Skeletal muscle tissue (tissue), 4 donors: ENCODE data around the gene TMEM214. TPM values are rescaled to one million over a fixed set of nuclear protein-coding genes. Genes with fewer than 3 reads are reported as not detected.
A peak's percentile ranks its signal among the peaks of the same experiment; 100 is the strongest.

Source experiments
- H3K27ac ChIP-seq: one replicate; pipeline ENCODE4 v1.7.0; 2013; ENCODE audit warnings: mild to moderate bottlenecking, low read depth, low read length, inconsistent platforms
- H3K27me3 ChIP-seq, 3 donors: one replicate each; pipeline ENCODE4 v1.7.0; 2013; ENCODE audit warnings: low read length in 3 of 3; ENCODE audit not compliant: control insufficient read depth in 3 of 3, insufficient read depth in 3 of 3
- H3K36me3 ChIP-seq, 3 donors: one replicate each; pipeline ENCODE4 v1.7.0; 2013; ENCODE audit warnings: low read length in 3 of 3; ENCODE audit not compliant: control insufficient read depth in 3 of 3, insufficient read depth in 3 of 3
- H3K4me1 ChIP-seq, 3 donors: one replicate each; pipeline ENCODE4 v1.7.0; 2013; ENCODE audit warnings: low read length in 3 of 3, mild to moderate bottlenecking in 3 of 3; ENCODE audit not compliant: control insufficient read depth in 3 of 3, insufficient read depth in 3 of 3
- H3K4me3 ChIP-seq, 3 donors: one replicate each; pipeline ENCODE4 v1.7.0; 2013; ENCODE audit warnings: low read length in 3 of 3
- H3K9ac ChIP-seq, 3 donors: one replicate each; pipeline ENCODE4 v1.7.0; 2013; ENCODE audit warnings: low read length in 3 of 3, mild to moderate bottlenecking in 3 of 3, moderate library complexity in 2 of 3, low read depth in 1 of 3
- H3K9me3 ChIP-seq, 3 donors: one replicate each; pipeline ENCODE4 v1.7.0; 2013; ENCODE audit warnings: low read length in 3 of 3; ENCODE audit not compliant: control insufficient read depth in 3 of 3
- total RNA-seq: library from RNA; depleted of rRNA; stranded (reverse); fragments of >200 nt; gene quantifications from one replicate; pipeline ENCODE4 v1.2.3, GENCODE V29; 2014
- donor health status: Osteomylitis.

TMEM214 gene
- total RNA-seq, 1 donor from 2014 or later, result 23.5 TPM

GRCh38 chr2:27049422-27050280 lies 16.9 kb downstream of the TMEM214 start:
- Histone ChIP-seq H3K4me3 (peak overlapping the region; percentile 81 to 86 (median 83)), H3K9ac (peak overlapping the region; percentile 71 to 85 (median 80)), H3K9me3 (no peaks in the 10 kb centered on the region), H3K36me3 (peaks cover 9 to 17% (median 13%) of the 10 kb centered on the region in 3 donors), H3K27me3 (no peaks in the 10 kb centered on the region), H3K27ac (peak overlapping the region; percentile 83), H3K4me1 (peaks cover 18 to 25% (median 20%) of the 10 kb centered on the region in 3 donors)

- Histone ChIP-seq H3K27ac (peak overlapping the region; percentile 83), H3K4me1 (peaks cover 18 to 25% (median 20%) of the 10 kb centered on the region in 3 donors), H3K36me3 (peaks cover 17 to 25% (median 21%) of the 10 kb centered on the region in 3 donors), H3K27me3 (no peaks in the 10 kb centered on the region), H3K9ac (peak overlapping the region; percentile 71 to 85 (median 80)), H3K4me3 (peak overlapping the region; percentile 81 to 86 (median 83)), H3K9me3 (no peaks in the 10 kb centered on the region)
These were observed 17.7 kb downstream of the TMEM214 start for GRCh38 chr2:27050281-27050995.

- H3K4me3 ChIP-seq, result peak within 1 kb of the TSS; percentile 83 to 86 (median 83)
- H3K27ac ChIP-seq, result peak within 1 kb of the TSS; percentile 83
- H3K27me3 ChIP-seq, result no peaks in the 10 kb centered on the region
- peak within 1 kb of the TSS; percentile 71 to 85 (median 80) for H3K9ac ChIP-seq
- H3K4me1 ChIP-seq, result peaks cover 18 to 25% (median 20%) of the 10 kb centered on the region in 3 donors
- H3K9me3 ChIP-seq, result no peaks in the 10 kb centered on the region
- peaks cover 23 to 33% (median 29%) of the 10 kb centered on the region in 3 donors for H3K36me3 ChIP-seq
These were observed 18.5 kb downstream of the TMEM214 start, which contains the start of gene AGBL5 for GRCh38 chr2:27050996-27051901. AGBL5 (plus strand) TSS chr2:27051668; CDS start chr2:27052959, 1,291 bp downstream.

- Histone ChIP-seq H3K9ac (peak overlapping the region; percentile 69 to 77 (median 71)), H3K27ac (peak overlapping the region; percentile 39), H3K4me1 (peaks cover 18 to 25% (median 20%) of the 10 kb centered on the region in 3 donors), H3K4me3 (peak overlapping the region; percentile 83 to 86 (median 83)), H3K9me3 (no peaks in the 10 kb centered on the region), H3K27me3 (no peaks in the 10 kb centered on the region), H3K36me3 (peaks cover 23 to 37% (median 37%) of the 10 kb centered on the region in 3 donors)
These were observed 19.3 kb downstream of the TMEM214 start for GRCh38 chr2:27051902-27052645.

GRCh38 chr2:27053321-27053720 lies 20.6 kb downstream of the TMEM214 start:
- Histone ChIP-seq H3K4me1 (peaks cover 18 to 25% (median 20%) of the 10 kb centered on the region in 3 donors), H3K9ac (no peak overlapping the region), H3K4me3 (no peak overlapping the region), H3K36me3 (peaks cover 28 to 47% (median 46%) of the 10 kb centered on the region in 3 donors), H3K27me3 (no peaks in the 10 kb centered on the region), H3K9me3 (no peaks in the 10 kb centered on the region), H3K27ac (no peak overlapping the region)

DNA sequence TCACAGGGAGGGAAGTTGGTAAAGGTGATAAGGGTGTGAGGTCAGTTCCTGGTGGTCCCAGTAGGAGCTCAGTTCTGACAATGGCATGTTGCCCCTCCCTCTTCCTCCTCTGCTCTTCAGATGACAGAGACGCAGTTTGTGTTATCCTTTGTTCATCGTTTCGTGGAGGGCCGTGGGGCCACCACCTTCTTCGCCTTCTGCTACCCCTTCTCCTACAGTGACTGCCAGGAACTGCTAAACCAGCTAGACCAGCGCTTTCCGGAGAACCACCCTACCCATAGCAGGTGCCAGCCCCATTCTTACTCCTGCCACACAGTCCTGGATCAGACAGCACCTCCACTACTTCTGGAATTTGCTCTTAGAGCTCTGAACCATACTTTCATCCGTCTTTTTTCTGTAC lies 21.0 kb downstream of the TMEM214 start:
- Histone ChIP-seq H3K27ac (no peak overlapping the region), H3K36me3 (peaks cover 31 to 50% (median 49%) of the 10 kb centered on the region in 3 donors)

DNA sequence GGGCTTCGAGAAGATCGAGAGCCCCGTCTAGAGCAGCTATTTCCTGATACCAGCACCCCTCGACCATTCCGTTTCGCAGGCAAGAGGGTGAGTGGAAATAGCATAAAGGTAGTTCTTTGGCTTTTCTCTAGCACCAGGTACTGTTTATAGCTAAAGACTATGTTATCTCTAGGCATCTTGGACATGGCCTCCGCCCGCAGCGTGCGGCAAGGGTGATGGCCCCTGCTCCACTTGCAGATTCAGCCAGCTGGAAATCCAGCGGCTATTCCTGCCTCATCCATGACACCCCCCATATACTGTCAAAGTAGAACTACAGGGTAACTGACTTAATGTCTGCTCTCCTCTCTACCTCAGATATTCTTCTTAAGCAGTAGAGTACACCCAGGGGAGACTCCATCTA lies 22.0 kb downstream of the TMEM214 start:
- H3K27ac ChIP-seq, result no peak overlapping the region
- peaks cover 31 to 59% (median 55%) of the 10 kb centered on the region in 3 donors for H3K36me3 ChIP-seq
- no peaks in the 10 kb centered on the region for H3K27me3 ChIP-seq
- H3K4me1 ChIP-seq, result peaks cover 12 to 19% (median 14%) of the 10 kb centered on the region in 3 donors
- H3K4me3 ChIP-seq, result no peak overlapping the region
- H3K9me3 ChIP-seq, result no peaks in the 10 kb centered on the region
- no peak overlapping the region for H3K9ac ChIP-seq

More for the DNA sequence above, 21.0 kb downstream of the TMEM214 start:
- Histone ChIP-seq H3K9ac (no peak overlapping the region), H3K9me3 (no peaks in the 10 kb centered on the region), H3K27me3 (no peaks in the 10 kb centered on the region), H3K4me1 (peaks cover 18 to 25% (median 20%) of the 10 kb centered on the region in 3 donors), H3K4me3 (no peak overlapping the region)

DNA sequence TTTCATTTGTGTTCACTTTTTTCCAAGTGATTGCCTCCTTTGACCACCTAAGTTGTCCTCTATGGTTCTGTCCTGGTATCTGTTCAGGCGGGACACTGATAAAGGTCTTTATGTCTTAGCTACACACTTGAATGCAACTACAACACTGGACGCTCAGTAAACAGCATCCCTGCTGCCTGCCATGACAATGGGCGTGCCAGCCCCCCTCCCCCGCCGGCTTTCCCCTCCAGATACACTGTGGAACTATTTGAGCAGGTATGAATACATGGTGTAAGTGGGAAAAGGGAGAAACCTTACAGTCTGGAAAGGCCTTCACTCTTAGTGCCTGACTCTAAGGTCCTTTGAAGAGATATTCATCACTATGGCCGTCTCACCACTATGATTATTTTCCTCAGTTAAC lies 24.4 kb downstream of the TMEM214 start:
- no peak overlapping the region for H3K27ac ChIP-seq
- H3K9ac ChIP-seq, result no peak overlapping the region
- H3K9me3 ChIP-seq, result no peaks in the 10 kb centered on the region
- peaks cover 31 to 65% (median 57%) of the 10 kb centered on the region in 3 donors for H3K36me3 ChIP-seq
- H3K4me3 ChIP-seq, result no peak overlapping the region
- H3K27me3 ChIP-seq, result no peaks in the 10 kb centered on the region
- H3K4me1 ChIP-seq, result peaks cover 1 to 3% (median 2%) of the 10 kb centered on the region in 3 donors
